ENCODE data around the gene NMNAT2.

NMNAT2 gene

DNA sequence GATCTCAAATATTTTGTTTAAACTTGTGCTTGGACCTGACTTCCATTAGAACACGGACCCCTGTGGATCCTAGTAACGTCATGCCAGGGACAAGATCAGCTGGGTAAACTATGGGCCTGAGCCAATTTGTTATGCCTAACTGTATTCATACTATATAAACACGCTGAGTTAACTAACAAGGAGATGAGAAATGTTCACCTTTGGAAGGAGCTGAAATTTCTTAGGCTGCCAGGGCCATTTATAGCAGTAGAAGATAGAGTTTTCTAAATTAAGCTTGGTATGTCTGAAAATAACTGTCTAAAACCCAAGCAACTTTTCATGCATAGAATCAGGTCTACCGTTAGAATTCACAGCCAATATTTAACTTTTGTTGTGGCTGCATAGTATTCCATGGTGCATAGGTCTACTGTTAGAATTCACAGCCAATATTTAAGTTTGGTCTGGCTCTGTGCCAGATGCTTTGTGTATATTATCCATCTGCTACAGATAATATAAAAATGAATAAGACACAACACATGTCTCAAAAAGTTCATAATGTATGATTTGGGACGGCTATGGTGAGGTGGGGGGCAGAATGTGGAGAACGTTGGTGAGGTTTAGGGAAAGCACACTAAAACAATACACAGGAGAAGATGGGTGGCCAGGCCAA lies 61.5 kb downstream of the NMNAT2 start:
- H3K4me3 ChIP-seq (replicated peaks; ENCODE audit: low read depth, low read length) = no peak overlapping the region
- DNase-seq (ENCODE audit: low read depth) = no peak
- no peak for TF ChIP-seq CTCF (IDR thresholded peaks at IDR 0.05; ENCODE audit: low read length, missing control alignments)

- TF ChIP-seq CTCF (IDR thresholded peaks at IDR 0.05; ENCODE audit: low read length, missing control alignments) = no peak
- H3K4me3 ChIP-seq (replicated peaks; ENCODE audit: low read depth, low read length) = no peak overlapping the region
- no peak for DNase-seq (ENCODE audit: low read depth)
Measured at GRCh38 chr1:183355797-183356196, 62.4 kb downstream of the NMNAT2 start.

- DNase-seq (ENCODE audit: low read depth) = no peak
- TF ChIP-seq CTCF (IDR thresholded peaks at IDR 0.05; ENCODE audit: low read length, missing control alignments) = no peak
- no peak overlapping the region for H3K4me3 ChIP-seq (replicated peaks; ENCODE audit: low read depth, low read length)
Measured at GRCh38 chr1:183355181-183355580, 63.0 kb downstream of the NMNAT2 start.

- no peak for TF ChIP-seq CTCF (IDR thresholded peaks at IDR 0.05; ENCODE audit: low read length, missing control alignments)
- DNase-seq (ENCODE audit: low read depth) = no peak
- H3K4me3 ChIP-seq (replicated peaks; ENCODE audit: low read depth, low read length) = no peak overlapping the region
Measured at GRCh38 chr1:183353597-183353996, 64.6 kb downstream of the NMNAT2 start.

DNA sequence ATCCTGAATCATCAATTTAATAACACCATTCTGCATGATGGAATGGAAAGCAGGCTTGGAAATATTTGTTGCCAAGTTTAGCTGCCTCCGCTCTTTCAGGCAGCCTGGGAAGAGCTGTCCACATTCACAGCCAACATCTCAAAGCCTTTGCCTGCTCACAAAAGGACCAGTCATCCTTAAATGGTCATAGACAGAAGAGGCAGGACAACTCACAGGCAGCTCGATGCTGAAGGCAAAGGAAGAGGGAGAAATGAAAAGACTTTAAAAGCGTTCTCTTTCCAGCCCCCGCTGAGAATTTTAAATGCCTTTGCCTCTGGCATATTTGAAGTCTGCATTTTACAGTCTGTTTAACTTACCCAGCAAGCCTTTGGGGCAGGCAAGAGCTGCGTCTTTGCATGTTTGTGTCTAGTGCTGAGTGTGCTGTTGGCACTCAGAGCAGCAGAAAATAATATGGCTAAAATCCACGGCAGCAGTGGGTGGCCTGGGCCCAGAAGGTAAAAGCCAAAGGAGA lies 68.9 kb downstream of the NMNAT2 start:
- DNase-seq (ENCODE audit: low read depth) = peak; percentile 46
- no peak for TF ChIP-seq CTCF (IDR thresholded peaks at IDR 0.05; ENCODE audit: low read length, missing control alignments)
- no peak overlapping the region for H3K4me3 ChIP-seq (replicated peaks; ENCODE audit: low read depth, low read length)

DNA sequence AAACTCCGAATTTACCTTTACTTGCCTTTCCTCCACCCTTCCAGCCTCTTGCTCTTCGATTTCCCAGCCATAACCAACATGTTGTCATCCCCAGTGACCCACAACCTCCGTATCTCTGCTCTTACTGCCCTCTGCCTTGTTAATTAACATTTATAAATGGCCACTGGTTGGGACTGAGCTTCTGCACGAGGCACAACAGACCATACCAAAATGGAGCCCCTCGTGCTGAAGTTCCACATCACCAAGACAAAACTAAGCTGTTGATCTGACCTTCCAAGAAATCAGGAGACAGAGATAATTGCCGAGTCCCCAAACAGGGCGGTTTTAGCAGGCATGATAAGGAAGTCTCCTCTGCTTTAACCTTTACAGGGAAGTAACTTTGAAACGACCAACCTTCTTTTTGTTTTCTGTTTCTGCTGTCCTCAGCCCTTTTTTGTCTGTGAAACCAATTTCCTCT lies 71.9 kb downstream of the NMNAT2 start:
- no peak overlapping the region for H3K4me3 ChIP-seq (replicated peaks; ENCODE audit: low read depth, low read length)
- no peak for TF ChIP-seq CTCF (IDR thresholded peaks at IDR 0.05; ENCODE audit: low read length, missing control alignments)
- no peak for DNase-seq (ENCODE audit: low read depth)

Measured in fibroblast of pulmonary artery (primary cell).